T-cell (primary cell): Measurements from ENCODE around the gene PYGB. TPM values are rescaled to one million over a fixed set of nuclear protein-coding genes. Genes with fewer than 3 reads are reported as not detected.
"Not testable (repeated sequence)": the region's sequence is repeated elsewhere in the genome, so short reads cannot be mapped to it uniquely, and the experiment has no call there.

ENCODE experiments used
- ATAC-seq, 4 experiments: fragments of 200-7000 bp in 3 of 4; fragments of 150-1000 bp in 1 of 4; cut with Tn5 transposase; replicated peaks in 1 of 4; 1 replicate in 3 of 4; 2 replicates in 1 of 4; pipeline ENCODE4 v1.10.0; 2021; ENCODE audit warnings: moderate library complexity in 3 of 4, mild to moderate bottlenecking in 2 of 4, moderate number of reproducible peaks in 1 of 4
- CTCF ChIA-PET, 2 donors: fragments of 300-600 bp; sonication (Branson Sonifier 250); formaldehyde crosslinking; loops; one replicate each; lab custom pipeline; 2022; ENCODE audit warnings: antibody characterized with exemption in 2 of 2; lab: Charles Lee
- POLR2A ChIA-PET, 2 donors: fragments of 300-600 bp; sonication (Branson Sonifier 250); formaldehyde crosslinking; loops; one replicate each; lab custom pipeline; 2022; ENCODE audit warnings: antibody characterized with exemption in 2 of 2; lab: Charles Lee
- DNase-seq, 35 experiments: peaks; one replicate each; pipeline versions ENCODE4 v3.0.0 to v3.0.0-alpha.2; 2013 to 2023
- H3K27ac ChIP-seq: one replicate; pipeline ENCODE4 v1.5.1; 2013; ENCODE audit warnings: low read length
- H3K27me3 ChIP-seq, 2 experiments: replicated peaks in 1 of 2; 1 replicate in 1 of 2; 2 replicates in 1 of 2; pipeline versions ENCODE4 v1.6.1 to v1.7.0; 2013; ENCODE audit warnings: low read length in 1 of 2, mixed read lengths in 1 of 2; ENCODE audit not compliant: control insufficient read depth in 2 of 2, insufficient read depth in 2 of 2; ENCODE audit errors: extremely low read depth in 1 of 2
- H3K36me3 ChIP-seq, 2 donors: 1 replicate in 1 of 2; 2 replicates in 1 of 2; pipeline versions ENCODE4 v1.6.1 to v1.7.0; 2013; ENCODE audit warnings: low read length in 1 of 2; ENCODE audit not compliant: control insufficient read depth in 2 of 2, insufficient read depth in 1 of 2; ENCODE audit errors: extremely low read depth in 1 of 2
- H3K4me1 ChIP-seq, 2 experiments: 1 replicate in 1 of 2; 2 replicates in 1 of 2; pipeline versions ENCODE4 v1.6.1 to v1.7.0; 2013; ENCODE audit warnings: low read length in 2 of 2, mixed read lengths in 1 of 2; ENCODE audit not compliant: insufficient read depth in 2 of 2, control insufficient read depth in 1 of 2; ENCODE audit errors: extremely low read depth in 1 of 2
- H3K4me3 ChIP-seq, 2 donors: 1 replicate in 1 of 2; 2 replicates in 1 of 2; pipeline versions ENCODE4 v1.5.1 to v1.7.0; 2013; ENCODE audit warnings: mild to moderate bottlenecking in 2 of 2, low read length in 1 of 2, moderate library complexity in 1 of 2; ENCODE audit not compliant: control insufficient read depth in 1 of 2; ENCODE audit errors: extremely low read depth in 1 of 2
- H3K9me3 ChIP-seq: 2 replicates; pipeline ENCODE4 v1.7.0; 2013
- H3K27ac Mint-ChIP-seq, 2 donors: one replicate each; pipeline ENCODE4 v1.8.0; 2020 to 2021; ENCODE audit warnings: mild to moderate bottlenecking in 2 of 2, mixed read lengths in 2 of 2
- H3K27me3 Mint-ChIP-seq, 2 donors: one replicate each; pipeline ENCODE4 v1.8.0; 2021 to 2022; ENCODE audit warnings: mixed read lengths in 2 of 2
- H3K36me3 Mint-ChIP-seq: one replicate; pipeline ENCODE4 v1.8.0; 2021; ENCODE audit warnings: mixed read lengths
- H3K4me1 Mint-ChIP-seq, 3 donors: one replicate each; pipeline ENCODE4 v1.8.0; 2020 to 2022; ENCODE audit warnings: mixed read lengths in 3 of 3, mild to moderate bottlenecking in 1 of 3
- H3K4me3 Mint-ChIP-seq, 3 donors: one replicate each; pipeline ENCODE4 v1.8.0; 2020 to 2022; ENCODE audit warnings: mild to moderate bottlenecking in 3 of 3, mixed read lengths in 3 of 3, moderate library complexity in 3 of 3
- H3K9me3 Mint-ChIP-seq, 3 donors: one replicate each; pipeline ENCODE4 v1.8.0; 2020 to 2022; ENCODE audit warnings: mixed read lengths in 3 of 3
- WGBS: methylation state at CpG from one replicate; pipeline ENCODE4 v1.1.5; 2013; ENCODE audit warnings: missing lambda C conversion rate; ENCODE audit not compliant: insufficient coverage; 5-methylcytosine and 5-hydroxymethylcytosine counted together
- total RNA-seq, 35 experiments: library from RNA in 6 of 35; stranded (reverse) in 6 of 35; fragments of 120-200 nt in 1 of 35; gene quantifications; one replicate each; pipeline versions ENCODE4 v1.2.1 to v1.2.4 and lab custom pipeline; 2013 to 2026

The PYGB gene
- total RNA-seq, 5 donors from 2014 or later (not counting 1 experiment from before 2014, with no cell fraction given): 29.7 to 53.4 (median 36.5) TPM

- no peak overlapping the region for H3K27ac Mint-ChIP-seq
- Histone ChIP-seq H3K27me3 (no peaks in the 10 kb centered on the region), H3K4me3 (no peak overlapping the region), H3K4me1 (peaks cover 0 to 9% of the 10 kb centered on the region in 2 experiments), H3K27ac (no peak overlapping the region), H3K9me3 (no peaks in the 10 kb centered on the region), H3K36me3 (peaks cover 0 to 7% of the 10 kb centered on the region in 2 donors)
- 100% methylated on average over 2 of the region's 7 CpGs for WGBS
- H3K27me3 Mint-ChIP-seq: no peaks in the 10 kb centered on the region
- CTCF ChIA-PET: no interaction called here
- H3K4me1 Mint-ChIP-seq: peaks cover 22 to 29% (median 26%) of the 10 kb centered on the region in 3 donors
- H3K4me3 Mint-ChIP-seq: no peak overlapping the region
- POLR2A ChIA-PET: interaction anchor here in 1 of 2 donors (0.7 kb wide), 1 partner anchor 13 kb away, joined by 7 read pairs; no protein-coding TSS in a partner anchor
- DNase-seq (no peak), ATAC-seq (no peak)
- no peaks in the 10 kb centered on the region for H3K9me3 Mint-ChIP-seq
- H3K36me3 Mint-ChIP-seq: peaks cover 26% of the 10 kb centered on the region
These were observed 79.8 kb downstream of the PYGB start for GRCh38 chr20:25327521-25328235.

GRCh38 chr20:25328954-25329498, 81.1 kb downstream of the PYGB start:
- ChIA-PET CTCF (no interaction called here), POLR2A (no interaction called here)
- WGBS: 98% methylated on average over 11 of the region's 12 CpGs
- Mint-ChIP-seq H3K27me3 (no peaks in the 10 kb centered on the region), H3K9me3 (no peaks in the 10 kb centered on the region), H3K4me3 (no peak overlapping the region), H3K4me1 (peaks cover 18 to 27% (median 22%) of the 10 kb centered on the region in 3 donors), H3K36me3 (peaks cover 19% of the 10 kb centered on the region), H3K27ac (no peak overlapping the region)
- Histone ChIP-seq H3K36me3 (no peaks in the 10 kb centered on the region), H3K9me3 (no peaks in the 10 kb centered on the region), H3K4me1 (peaks cover 0 to 9% of the 10 kb centered on the region in 2 experiments), H3K27ac (no peak overlapping the region), H3K4me3 (no peak overlapping the region), H3K27me3 (no peaks in the 10 kb centered on the region)
- no peak for ATAC-seq
- DNase-seq: no peak

GRCh38 chr20:25334972-25335371, 87.1 kb downstream of the PYGB start:
- WGBS: no CpG with 5 or more reads among the region's 1 CpG

GRCh38 chr20:25336561-25337422, 88.9 kb downstream of the PYGB start:
- Mint-ChIP-seq H3K4me1 (peaks cover 9 to 23% (median 18%) of the 10 kb centered on the region in 3 donors), H3K4me3 (no peak overlapping the region), H3K36me3 (peaks cover 24% of the 10 kb centered on the region), H3K27me3 (no peaks in the 10 kb centered on the region), H3K27ac (no peak overlapping the region), H3K9me3 (peaks cover 0 to 2% (median 0%) of the 10 kb centered on the region in 3 donors)
- DNase-seq (no peak), ATAC-seq (no peak)
- Histone ChIP-seq H3K27ac (no peak overlapping the region), H3K27me3 (no peaks in the 10 kb centered on the region), H3K9me3 (no peaks in the 10 kb centered on the region), H3K36me3 (no peaks in the 10 kb centered on the region), H3K4me1 (no peaks in the 10 kb centered on the region), H3K4me3 (no peak overlapping the region)
- 92% methylated on average over 5 of the region's 17 CpGs for WGBS
- POLR2A ChIA-PET: interaction anchor here in 1 of 2 donors (0.7 kb wide), 1 partner anchor 249 kb away, joined by 3 read pairs; no protein-coding TSS in a partner anchor
- CTCF ChIA-PET: interaction anchor here (0.6 kb wide), 2 partner anchors 15 to 1060 kb away, joined by 3 read pairs; no protein-coding TSS in a partner anchor

More at GRCh38 chr20:25334972-25335371, 87.1 kb downstream of the PYGB start:
- DNase-seq, H3K27me3 Mint-ChIP-seq, H3K9me3 ChIP-seq, ATAC-seq, CTCF ChIA-PET, H3K36me3 ChIP-seq, POLR2A ChIA-PET, H3K9me3 Mint-ChIP-seq, H3K27ac Mint-ChIP-seq, H3K27ac ChIP-seq, H3K4me1 ChIP-seq, H3K4me3 Mint-ChIP-seq, H3K4me3 ChIP-seq, H3K27me3 ChIP-seq: not testable (repeated sequence)
- Mint-ChIP-seq H3K4me1 (peaks cover 10 to 19% (median 15%) of the 10 kb centered on the region in 3 donors), H3K36me3 (peaks cover 33% of the 10 kb centered on the region)

GRCh38 chr20:25338112-25339023, 90.5 kb downstream of the PYGB start:
- POLR2A ChIA-PET: no interaction called here

More at GRCh38 chr20:25338112-25339023, 90.5 kb downstream of the PYGB start:
- peaks cover 0 to 2% (median 0%) of the 10 kb centered on the region in 3 donors for H3K9me3 Mint-ChIP-seq
- no peak for ATAC-seq
- no peaks in the 10 kb centered on the region for H3K27me3 Mint-ChIP-seq
- H3K4me3 Mint-ChIP-seq: no peak overlapping the region
- H3K4me1 Mint-ChIP-seq: peaks cover 17 to 38% (median 27%) of the 10 kb centered on the region in 3 donors
- Histone ChIP-seq H3K4me3 (no peak overlapping the region), H3K4me1 (no peaks in the 10 kb centered on the region), H3K9me3 (no peaks in the 10 kb centered on the region), H3K27ac (no peak overlapping the region), H3K36me3 (no peaks in the 10 kb centered on the region), H3K27me3 (no peaks in the 10 kb centered on the region)
- H3K36me3 Mint-ChIP-seq: peaks cover 24% of the 10 kb centered on the region
- no peak overlapping the region for H3K27ac Mint-ChIP-seq
- DNase-seq: no peak
- CTCF ChIA-PET: no interaction called here
- WGBS: 88% methylated on average over 9 of the region's 11 CpGs
